ENCODE data around the gene HTR3D.
"Not testable (repeated sequence)": the region's sequence is repeated elsewhere in the genome, so short reads cannot be mapped to it uniquely, and the experiment has no call there.

The HTR3D gene

GRCh38 chr3:184052767-184053166 is 21.2 kb downstream of the HTR3D start, which contains the start of gene HTR3C:
Gene HTR3C (plus strand): TSS chr3:184053047. CDS start chr3:184053081, 34 bp downstream.
- TF ChIP-seq CTCF (conservative IDR thresholded peaks at IDR 0.05; ENCODE audit: low read length) = no peak
- H3K4me3 ChIP-seq (ENCODE audit: low read length) = no peak within 1 kb of the TSS
- no peak for DNase-seq (ENCODE audit: low read depth)

- DNase-seq (ENCODE audit: low read depth) = peak; percentile 46
These were observed 26.5 kb downstream of the HTR3D start for GRCh38 chr3:184058029-184058428.

GRCh38 chr3:184059424-184059823 is 27.9 kb downstream of the HTR3D start:
- no peak for TF ChIP-seq CTCF (conservative IDR thresholded peaks at IDR 0.05; ENCODE audit: low read length)
- DNase-seq (ENCODE audit: low read depth) = no peak
- no peak overlapping the region for H3K4me3 ChIP-seq (ENCODE audit: low read length)

More at GRCh38 chr3:184058029-184058428, 26.5 kb downstream of the HTR3D start:
- no peak for TF ChIP-seq CTCF (conservative IDR thresholded peaks at IDR 0.05; ENCODE audit: low read length)
- no peak overlapping the region for H3K4me3 ChIP-seq (ENCODE audit: low read length)

GRCh38 chr3:184062637-184063036 is 31.1 kb downstream of the HTR3D start:
- no peak for TF ChIP-seq CTCF (conservative IDR thresholded peaks at IDR 0.05; ENCODE audit: low read length)
- DNase-seq (ENCODE audit: low read depth) = no peak
- no peak overlapping the region for H3K4me3 ChIP-seq (ENCODE audit: low read length)

GRCh38 chr3:184066211-184066610 is 34.7 kb downstream of the HTR3D start:
- H3K4me3 ChIP-seq (ENCODE audit: low read length) = no peak overlapping the region
- no peak for TF ChIP-seq CTCF (conservative IDR thresholded peaks at IDR 0.05; ENCODE audit: low read length)
- no peak for DNase-seq (ENCODE audit: low read depth)

GRCh38 chr3:184067573-184068055 is 36.1 kb downstream of the HTR3D start:
- no peak for TF ChIP-seq CTCF (conservative IDR thresholded peaks at IDR 0.05; ENCODE audit: low read length)
- no peak overlapping the region for H3K4me3 ChIP-seq (ENCODE audit: low read length)
- DNase-seq (ENCODE audit: low read depth) = no peak

GRCh38 chr3:184068344-184068743 is 36.8 kb downstream of the HTR3D start:
- H3K4me3 ChIP-seq (ENCODE audit: low read length) = no peak overlapping the region
- TF ChIP-seq CTCF (conservative IDR thresholded peaks at IDR 0.05; ENCODE audit: low read length) = no peak
- DNase-seq (ENCODE audit: low read depth) = no peak

GRCh38 chr3:184071142-184071541 is 39.6 kb downstream of the HTR3D start:
- DNase-seq (ENCODE audit: low read depth); H3K4me3 ChIP-seq (ENCODE audit: low read length): not testable (repeated sequence)
